ENCODE data around the gene GPR137C.

GRCh38 chr14:52607061-52607460, 54.4 kb downstream of the GPR137C start:
- TF ChIP-seq, protein P1, sequence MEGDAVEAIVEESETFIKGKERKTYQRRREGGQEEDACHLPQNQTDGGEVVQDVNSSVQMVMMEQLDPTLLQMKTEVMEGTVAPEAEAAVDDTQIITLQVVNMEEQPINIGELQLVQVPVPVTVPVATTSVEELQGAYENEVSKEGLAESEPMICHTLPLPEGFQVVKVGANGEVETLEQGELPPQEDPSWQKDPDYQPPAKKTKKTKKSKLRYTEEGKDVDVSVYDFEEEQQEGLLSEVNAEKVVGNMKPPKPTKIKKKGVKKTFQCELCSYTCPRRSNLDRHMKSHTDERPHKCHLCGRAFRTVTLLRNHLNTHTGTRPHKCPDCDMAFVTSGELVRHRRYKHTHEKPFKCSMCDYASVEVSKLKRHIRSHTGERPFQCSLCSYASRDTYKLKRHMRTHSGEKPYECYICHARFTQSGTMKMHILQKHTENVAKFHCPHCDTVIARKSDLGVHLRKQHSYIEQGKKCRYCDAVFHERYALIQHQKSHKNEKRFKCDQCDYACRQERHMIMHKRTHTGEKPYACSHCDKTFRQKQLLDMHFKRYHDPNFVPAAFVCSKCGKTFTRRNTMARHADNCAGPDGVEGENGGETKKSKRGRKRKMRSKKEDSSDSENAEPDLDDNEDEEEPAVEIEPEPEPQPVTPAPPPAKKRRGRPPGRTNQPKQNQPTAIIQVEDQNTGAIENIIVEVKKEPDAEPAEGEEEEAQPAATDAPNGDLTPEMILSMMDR (IDR thresholded peaks at IDR 0.05) = no peak
- no peak for TF ChIP-seq POLR2A (IDR thresholded peaks at IDR 0.05)

Measured in right lobe of liver (tissue), 4 donors.